GM12891 (cell line): ENCODE results near the gene ATG13.
"Not testable (repeated sequence)": the region's sequence is repeated elsewhere in the genome, so short reads cannot be mapped to it uniquely, and the experiment has no call there.

ENCODE experiments used
- DNase-seq: peaks from one replicate; pipeline ENCODE4 v3.0.0; 2011; ENCODE audit warnings: low spot score; ENCODE audit not compliant: insufficient read length
- FAIRE-seq: peaks from 2 replicates; lab custom pipeline; 2011; peaks lifted over from hg19 to GRCh38; lab: Jason Lieb, UNC
- PAX5 ChIP-seq: IDR thresholded peaks from 2 replicates; pipeline ENCODE4 v1.6.1; 2011; ENCODE audit warnings: low read length, moderate library complexity, mild to moderate bottlenecking; ENCODE audit not compliant: insufficient read depth, severe bottlenecking
- POLR2A ChIP-seq: IDR thresholded peaks from 2 replicates; pipeline ENCODE4 v1.6.1; 2011; ENCODE audit warnings: low read depth, low read length, control low read depth
- POLR2AphosphoS5 ChIP-seq: IDR thresholded peaks from 2 replicates; pipeline ENCODE4 v1.6.1; 2011; ENCODE audit warnings: low read depth, low read length, control low read depth
- POU2F2 ChIP-seq: IDR thresholded peaks from 2 replicates; pipeline ENCODE4 v1.6.1; 2011; ENCODE audit warnings: low read depth, mild to moderate bottlenecking, control low read depth, low read length, moderate library complexity
- SPI1 ChIP-seq: IDR thresholded peaks from 2 replicates; pipeline ENCODE4 v1.6.1; 2011; ENCODE audit warnings: low read depth, low read length, control low read depth
- TAF1 ChIP-seq: IDR thresholded peaks from 2 replicates; pipeline ENCODE4 v1.6.1; 2011; ENCODE audit warnings: low read depth, low read length, control low read depth

The ATG13 gene

GRCh38 chr11:46698597-46698996 lies 81.2 kb downstream of the ATG13 start:
- DNase-seq (no peak), FAIRE-seq (no peak)
- TF ChIP-seq PAX5 (no peak), POU2F2 (no peak), POLR2AphosphoS5 (no peak), TAF1 (no peak), POLR2A (no peak), SPI1 (no peak)

- peak; percentile 96 for FAIRE-seq
- TF ChIP-seq POU2F2 (peak; percentile 13; the same call in 1 of the 2 replicates), POLR2A (peak; percentile 84), PAX5 (no peak), POLR2AphosphoS5 (peak; percentile 80), SPI1 (peak; percentile 48; the same call in 1 of the 2 replicates), TAF1 (peak; percentile 81)
- DNase-seq, result peak; percentile 90
Measured at GRCh38 chr11:46700241-46701077, 83.1 kb downstream of the ATG13 start, which contains the start of the genes ARHGAP1 and ZNF408. ARHGAP1 (minus strand) TSS chr11:46700619; CDS start chr11:46696107, 4,512 bp downstream. ZNF408 (plus strand) TSS chr11:46701031; CDS start chr11:46701048, 17 bp downstream.

GRCh38 chr11:46701078-46701654 lies 83.8 kb downstream of the ATG13 start:
- FAIRE-seq (no peak), DNase-seq (no peak)
- TF ChIP-seq TAF1, result no peak
- no peak for TF ChIP-seq POU2F2
- no peak for TF ChIP-seq PAX5
- no peak for TF ChIP-seq SPI1
- peak; percentile 45; the same call in 1 of the 2 replicates for TF ChIP-seq POLR2A
- TF ChIP-seq POLR2AphosphoS5, result peak; percentile 46; the same call in 1 of the 2 replicates

- FAIRE-seq, result no peak
- TF ChIP-seq TAF1, result no peak
- TF ChIP-seq POU2F2, result no peak
- no peak for TF ChIP-seq POLR2A
- no peak for TF ChIP-seq SPI1
- TF ChIP-seq POLR2AphosphoS5, result no peak
- no peak for TF ChIP-seq PAX5
Measured at GRCh38 chr11:46705070-46705688, 87.8 kb downstream of the ATG13 start.

GRCh38 chr11:46706886-46707285 lies 89.5 kb downstream of the ATG13 start:
- FAIRE-seq (no peak), DNase-seq (no peak)
- TF ChIP-seq TAF1, result no peak
- TF ChIP-seq POLR2AphosphoS5, result peak; percentile 56; the same call in 1 of the 2 replicates
- TF ChIP-seq SPI1, result no peak
- no peak for TF ChIP-seq PAX5
- no peak for TF ChIP-seq POU2F2

More at GRCh38 chr11:46705070-46705688, 87.8 kb downstream of the ATG13 start:
- DNase-seq, result no peak

- FAIRE-seq, DNase-seq: not testable (repeated sequence)
Measured at GRCh38 chr11:46709351-46709750, 92.0 kb downstream of the ATG13 start.

GRCh38 chr11:46710821-46711269 lies 93.5 kb downstream of the ATG13 start:
- DNase-seq, result no peak
- FAIRE-seq, result no peak
- TF ChIP-seq PAX5 (no peak), SPI1 (no peak), POLR2AphosphoS5 (no peak), POU2F2 (no peak), POLR2A (no peak), TAF1 (no peak)

- TF ChIP-seq POLR2AphosphoS5, result no peak
- TF ChIP-seq POU2F2, result no peak
- no peak for TF ChIP-seq PAX5
- TF ChIP-seq TAF1, result no peak
- TF ChIP-seq POLR2A, result no peak
- FAIRE-seq, result no peak
- no peak for DNase-seq
Measured at GRCh38 chr11:46711303-46711702, 94.0 kb downstream of the ATG13 start.

GRCh38 chr11:46712874-46713576 lies 95.7 kb downstream of the ATG13 start:
- FAIRE-seq, result no peak
- TF ChIP-seq PAX5 (no peak), SPI1 (no peak), TAF1 (no peak), POLR2AphosphoS5 (no peak), POLR2A (no peak), POU2F2 (no peak)

GRCh38 chr11:46717825-46718154 lies 100.4 kb downstream of the ATG13 start:
- not testable (repeated sequence) for DNase-seq, FAIRE-seq

More at GRCh38 chr11:46712874-46713576, 95.7 kb downstream of the ATG13 start:
- no peak for DNase-seq
